WTC11 (cell line): ENCODE data around the gene PAQR8.

Source experiments
- ATF3 ChIP-seq: sonication (generic); formaldehyde crosslinking; conservative IDR thresholded peaks from 2 replicates; pipeline ENCODE4 v1.8.1; 2022; ENCODE audit warnings: mild to moderate bottlenecking, missing genetic modification reagents
- ESRRA ChIP-seq: sonication (generic); formaldehyde crosslinking; IDR thresholded peaks from 2 replicates; pipeline ENCODE4 v1.8.1; 2022; ENCODE audit warnings: mild to moderate bottlenecking, missing genetic modification reagents, borderline replicate concordance
- STAT6 ChIP-seq: sonication (generic); formaldehyde crosslinking; conservative IDR thresholded peaks from 2 replicates; pipeline ENCODE4 v1.8.1; 2023; ENCODE audit warnings: mild to moderate bottlenecking, low read depth, missing genetic modification reagents, moderate library complexity

- no peak for TF ChIP-seq STAT6 (CRISPR knock-in tag)
- TF ChIP-seq ATF3 (CRISPR knock-in tag), result no peak
- TF ChIP-seq ESRRA, result no peak
Measured at GRCh38 chr6:52407467-52407866, 45.5 kb downstream of the PAQR8 start.
